BE2C (cell line): Measurements from ENCODE around the gene SERPINA5.

Experiments used
- DNase-seq: peaks from one replicate; pipeline ENCODE4 v3.0.0-alpha.2; 2020
- H3K27me3 ChIP-seq: fragments of 250-450 bp; sonication (Bioruptor Pico); 2 replicates; pipeline ENCODE4 v1.5.1; 2020; ENCODE audit warnings: mild to moderate bottlenecking
- H3K36me3 ChIP-seq: fragments of 250-450 bp; sonication (Bioruptor Pico); 2 replicates; pipeline ENCODE4 v1.5.1; 2020; ENCODE audit warnings: mild to moderate bottlenecking
- H3K4me1 ChIP-seq: fragments of 250-450 bp; sonication (Bioruptor Pico); 2 replicates; pipeline ENCODE4 v1.5.1; 2020
- H3K4me3 ChIP-seq: 2 replicates; pipeline ENCODE4 v1.5.1; 2011; ENCODE audit warnings: low read depth, low read length
- H3K9me3 ChIP-seq: fragments of 250-450 bp; sonication (Bioruptor Pico); 2 replicates; pipeline ENCODE4 v1.5.1; 2020
- TF ChIP-seq, protein P1 (sequence below): IDR thresholded peaks from 2 replicates; pipeline ENCODE4 v1.5.1; 2012; ENCODE audit warnings: mild to moderate bottlenecking, low read depth, low read length

The SERPINA5 gene

DNA sequence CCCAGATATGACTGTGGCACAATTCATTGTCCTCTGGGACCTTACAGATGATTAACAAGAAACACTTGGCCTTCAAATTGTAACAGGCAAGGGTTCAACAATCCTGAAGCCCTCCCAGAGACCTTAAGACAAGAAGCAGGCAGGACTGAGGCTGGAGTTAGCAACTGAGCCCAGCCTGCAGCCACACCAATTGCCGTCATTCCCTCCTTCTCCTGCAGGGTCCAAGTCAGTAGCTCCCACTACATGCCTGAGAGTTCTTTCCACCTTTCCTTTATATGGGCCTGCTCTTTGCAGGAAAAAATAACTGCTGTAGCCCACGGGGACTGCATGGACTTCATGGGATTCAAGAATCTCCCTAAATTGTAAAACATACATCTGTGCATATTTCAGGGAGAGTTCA is 22.4 kb upstream of the SERPINA5 start:
- Histone ChIP-seq H3K9me3 (no peaks in the 10 kb centered on the region), H3K4me3 (no peak overlapping the region), H3K36me3 (no peaks in the 10 kb centered on the region), H3K4me1 (no peaks in the 10 kb centered on the region), H3K27me3 (no peaks in the 10 kb centered on the region)
- no peak for DNase-seq
- TF ChIP-seq, protein P1, sequence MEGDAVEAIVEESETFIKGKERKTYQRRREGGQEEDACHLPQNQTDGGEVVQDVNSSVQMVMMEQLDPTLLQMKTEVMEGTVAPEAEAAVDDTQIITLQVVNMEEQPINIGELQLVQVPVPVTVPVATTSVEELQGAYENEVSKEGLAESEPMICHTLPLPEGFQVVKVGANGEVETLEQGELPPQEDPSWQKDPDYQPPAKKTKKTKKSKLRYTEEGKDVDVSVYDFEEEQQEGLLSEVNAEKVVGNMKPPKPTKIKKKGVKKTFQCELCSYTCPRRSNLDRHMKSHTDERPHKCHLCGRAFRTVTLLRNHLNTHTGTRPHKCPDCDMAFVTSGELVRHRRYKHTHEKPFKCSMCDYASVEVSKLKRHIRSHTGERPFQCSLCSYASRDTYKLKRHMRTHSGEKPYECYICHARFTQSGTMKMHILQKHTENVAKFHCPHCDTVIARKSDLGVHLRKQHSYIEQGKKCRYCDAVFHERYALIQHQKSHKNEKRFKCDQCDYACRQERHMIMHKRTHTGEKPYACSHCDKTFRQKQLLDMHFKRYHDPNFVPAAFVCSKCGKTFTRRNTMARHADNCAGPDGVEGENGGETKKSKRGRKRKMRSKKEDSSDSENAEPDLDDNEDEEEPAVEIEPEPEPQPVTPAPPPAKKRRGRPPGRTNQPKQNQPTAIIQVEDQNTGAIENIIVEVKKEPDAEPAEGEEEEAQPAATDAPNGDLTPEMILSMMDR, result no peak

DNA sequence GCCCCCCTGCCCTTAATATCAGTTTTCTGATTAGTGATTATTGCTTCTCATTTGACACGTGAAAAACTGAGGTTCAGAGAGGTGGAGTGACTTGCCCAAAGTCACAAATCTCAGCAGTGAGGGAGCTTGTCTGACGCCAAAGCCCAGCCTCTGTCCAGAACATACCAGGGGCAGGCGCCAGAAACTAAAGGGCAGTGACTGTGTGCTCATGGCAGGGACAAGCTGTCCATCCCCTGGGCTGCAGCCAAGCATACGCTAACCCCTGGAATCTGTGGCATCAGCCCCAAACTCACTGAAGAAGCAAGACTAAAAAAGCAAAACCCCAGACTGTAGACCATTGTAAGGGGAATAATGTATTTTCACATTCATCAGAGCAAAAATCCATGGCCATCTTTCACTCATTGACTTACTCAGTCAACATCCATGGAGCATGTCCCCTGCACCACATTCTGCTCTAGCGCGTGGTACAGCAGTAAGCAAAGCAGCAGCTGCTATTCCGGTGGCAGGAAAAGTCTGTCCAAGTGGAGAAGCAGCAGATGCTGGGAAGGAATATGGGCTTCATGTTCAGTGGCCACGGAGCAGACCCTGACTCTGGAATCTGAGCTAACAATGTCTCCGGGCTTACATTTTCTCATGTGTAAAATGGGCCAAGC is 21.5 kb upstream of the SERPINA5 start:
- TF ChIP-seq, protein P1, result no peak
- H3K4me3 ChIP-seq, result no peak overlapping the region
- H3K27me3 ChIP-seq, result no peaks in the 10 kb centered on the region
- H3K9me3 ChIP-seq, result no peaks in the 10 kb centered on the region
- no peaks in the 10 kb centered on the region for H3K36me3 ChIP-seq
- H3K4me1 ChIP-seq, result no peaks in the 10 kb centered on the region
- no peak for DNase-seq

DNA sequence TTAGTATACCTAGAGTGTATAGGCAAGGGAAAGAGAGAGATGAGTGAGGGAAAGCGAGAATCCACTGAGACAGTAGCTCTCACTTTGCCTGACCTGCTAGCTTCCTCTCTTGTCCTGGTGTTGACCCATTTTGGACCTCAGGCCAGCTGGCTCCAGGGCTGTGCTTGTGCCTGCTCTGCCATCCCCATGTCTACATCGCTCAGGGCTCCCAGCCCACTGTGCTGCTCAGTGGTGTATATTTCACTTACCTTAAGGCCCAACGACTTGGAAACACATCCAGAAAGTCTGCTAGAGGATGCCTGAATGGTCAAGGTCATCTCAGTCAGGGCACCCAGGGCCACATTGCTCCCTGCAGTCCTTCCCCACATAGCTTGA is 20.9 kb upstream of the SERPINA5 start:
- no peak for DNase-seq
- TF ChIP-seq, protein P1, result no peak
- no peaks in the 10 kb centered on the region for H3K9me3 ChIP-seq
- H3K4me3 ChIP-seq, result no peak overlapping the region
- H3K36me3 ChIP-seq, result no peaks in the 10 kb centered on the region
- H3K27me3 ChIP-seq, result no peaks in the 10 kb centered on the region
- no peaks in the 10 kb centered on the region for H3K4me1 ChIP-seq

DNA sequence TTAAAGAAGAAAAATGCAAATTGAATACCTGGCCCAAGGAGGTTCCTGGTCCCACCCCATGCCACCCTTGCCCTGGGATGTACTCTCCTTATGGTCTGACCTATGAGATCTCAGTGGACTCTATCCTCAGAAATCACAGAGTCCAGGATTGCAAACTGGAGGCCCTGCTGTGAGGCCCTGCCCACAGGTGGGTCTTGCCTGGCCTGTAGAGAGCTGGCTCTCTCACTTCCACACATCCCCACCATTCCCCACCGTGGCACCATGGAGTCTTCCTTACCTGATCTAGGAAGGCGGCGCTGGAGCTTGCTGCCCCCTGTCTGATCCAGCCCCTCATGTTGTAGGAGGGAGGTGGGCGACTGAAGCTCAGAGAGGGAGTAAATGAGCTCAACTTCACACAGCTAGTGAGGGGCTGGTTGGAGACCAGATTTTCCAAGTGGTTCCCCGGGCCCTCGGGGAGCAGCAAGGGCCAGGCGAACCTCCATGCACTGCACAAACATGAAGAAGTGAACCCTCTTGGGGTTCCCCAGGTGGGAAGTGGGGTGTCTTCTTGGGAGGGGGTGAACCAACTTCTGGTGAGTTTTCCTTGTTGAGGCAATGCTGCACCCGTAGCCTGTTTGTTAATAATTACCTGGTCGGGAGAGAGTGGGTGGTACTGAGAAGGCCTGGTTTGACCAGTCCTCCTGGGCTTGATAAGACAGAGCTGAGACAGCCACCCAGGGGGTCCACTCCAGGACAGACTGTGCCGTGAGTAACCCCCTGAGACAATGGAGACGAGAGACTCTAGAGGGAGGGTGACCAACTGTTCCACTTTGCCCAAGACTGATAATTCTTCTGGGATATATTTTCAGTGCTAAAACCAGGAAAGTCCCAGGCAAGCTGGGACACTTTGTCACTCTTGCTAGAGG is 20.2 kb upstream of the SERPINA5 start, which contains the start of gene SERPINA4:
SERPINA4 (plus strand) TSS at position 692 of the 905 bp plus-strand sequence. CDS start 2,041 bp downstream, outside the sequence.
- Histone ChIP-seq H3K27me3 (no peaks in the 10 kb centered on the region), H3K9me3 (no peaks in the 10 kb centered on the region), H3K4me1 (no peaks in the 10 kb centered on the region), H3K4me3 (no peak within 1 kb of the TSS), H3K36me3 (no peaks in the 10 kb centered on the region)
- no peak for DNase-seq
- TF ChIP-seq, protein P1, result no peak

DNA sequence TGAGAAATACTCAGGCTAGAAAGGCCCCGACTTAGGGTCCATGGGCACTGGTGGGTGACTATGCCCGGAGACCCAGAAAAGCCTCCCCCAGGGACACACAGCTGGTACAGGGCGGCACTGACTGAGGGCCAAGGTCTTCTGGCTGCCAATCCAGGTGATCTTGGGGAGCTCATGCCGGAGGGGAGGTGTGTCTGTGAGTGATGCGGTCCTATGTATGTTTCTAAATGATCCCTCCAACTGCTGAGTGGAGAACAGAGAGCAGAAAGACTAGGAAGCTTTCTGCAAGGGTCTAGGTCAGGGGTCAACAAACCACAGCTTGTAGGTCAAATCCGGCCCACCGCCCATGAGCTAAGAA is 19.6 kb upstream of the SERPINA5 start:
- Histone ChIP-seq H3K36me3 (no peaks in the 10 kb centered on the region), H3K27me3 (no peaks in the 10 kb centered on the region), H3K4me3 (no peak overlapping the region), H3K9me3 (no peaks in the 10 kb centered on the region), H3K4me1 (no peaks in the 10 kb centered on the region)
- no peak for DNase-seq
- TF ChIP-seq, protein P1, result no peak

DNA sequence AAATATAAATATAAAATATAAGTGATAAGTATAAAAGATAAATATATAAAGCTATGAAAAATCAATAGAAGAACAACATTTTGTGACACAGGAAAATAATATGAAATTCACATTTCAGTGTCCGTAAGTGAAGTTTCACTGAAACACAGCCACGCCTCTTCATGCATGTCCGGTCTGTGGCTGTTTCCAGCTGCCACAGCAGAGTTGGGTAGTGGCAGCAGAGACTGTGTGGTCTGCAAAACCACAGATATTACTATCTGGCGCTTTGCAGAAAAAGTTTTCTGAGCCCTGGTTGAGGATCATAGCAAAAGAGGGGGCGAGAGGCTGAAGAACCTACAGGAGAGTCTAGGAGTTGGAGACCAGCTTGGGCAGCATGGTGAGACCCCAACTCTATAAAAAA is 19.2 kb upstream of the SERPINA5 start:
- TF ChIP-seq, protein P1, result no peak
- Histone ChIP-seq H3K27me3 (no peaks in the 10 kb centered on the region), H3K36me3 (no peaks in the 10 kb centered on the region), H3K4me1 (no peaks in the 10 kb centered on the region), H3K9me3 (no peaks in the 10 kb centered on the region), H3K4me3 (no peak overlapping the region)
- no peak for DNase-seq
